ENCODE measurements around the gene SLC38A10. TPM values are rescaled to one million over a fixed set of nuclear protein-coding genes. Genes with fewer than 3 reads are reported as not detected.

The SLC38A10 gene
- total and polyA plus RNA-seq, 2 of the 13 experiments (the other 11 are each of a cell fraction or from before 2014, with no cell fraction given), result 23.4 to 55.8 TPM

DNA sequence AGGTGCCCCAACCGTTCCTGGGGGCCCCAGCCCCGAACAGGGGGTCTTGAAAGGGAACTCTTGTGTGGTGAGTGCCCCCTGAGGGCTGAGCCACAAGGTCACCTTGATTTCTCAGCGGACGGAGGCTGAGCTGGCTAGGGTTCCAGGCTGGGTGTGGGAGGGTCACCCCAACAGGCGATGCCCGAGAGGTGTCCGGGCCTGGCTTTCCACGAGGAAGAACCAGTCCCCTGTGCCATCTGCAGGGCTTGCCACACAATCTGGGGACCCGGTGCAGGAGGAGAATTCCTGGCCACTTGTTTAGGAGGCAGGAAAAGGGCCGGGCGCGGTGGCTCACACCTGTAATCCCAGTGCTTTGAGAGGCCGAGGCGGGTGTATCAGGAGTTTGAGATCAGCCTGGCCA lies 16.8 kb upstream of the SLC38A10 start:
- CTCF ChIA-PET (ENCODE audit: low intra/inter-chr PET ratio, low total read pairs), result no interaction called here
- DNase-seq (ENCODE audit: low spot score), result no peak
- intact Hi-C loops (cut with micrococcal nuclease; ENCODE audit: unreplicated experiment) (no loop called here), in situ Hi-C loops (cut with HindIII; ENCODE audit: extremely low pct_ligation_motif_present, low pct_unique_long_range_greater_than_20kb) (no loop called here)
- Histone ChIP-seq H3K27me3 (ENCODE audit: control insufficient read depth in 1 of 2, insufficient read depth in 2 of 2, low read length in 2 of 2) (peaks cover 27 to 74% of the 10 kb centered on the region in 2 experiments), H2AFZ (ENCODE audit: low read length) (no peak overlapping the region), H4K20me1 (ENCODE audit: insufficient read depth, low read length) (no peaks in the 10 kb centered on the region), H3K27ac (ENCODE audit: extremely low read length, insufficient read depth, low read length) (no peak overlapping the region), H3K4me1 (ENCODE audit: insufficient read depth, low read length) (peaks cover 67% of the 10 kb centered on the region), H3K4me2 (ENCODE audit: low read depth, low read length) (no peak overlapping the region), H3K36me3 (replicated peaks in 1 of 2; ENCODE audit: control insufficient read depth in 1 of 2, insufficient read depth in 2 of 2, low read length in 2 of 2) (no peaks in the 10 kb centered on the region), H3K4me3 (replicated peaks in 1 of 3; ENCODE audit: insufficient read depth in 1 of 3, low read depth in 2 of 3, low read length in 3 of 3) (no peak overlapping the region), H3K79me2 (ENCODE audit: insufficient read depth, low read length) (no peaks in the 10 kb centered on the region), H3K9me3 (ENCODE audit: low read length) (no peaks in the 10 kb centered on the region), H3K9ac (ENCODE audit: insufficient read depth, low read depth, low read length) (no peak overlapping the region)
- no peak for ATAC-seq
- FAIRE-seq, result no peak
- BruUV-seq (replicated peaks), result no TSS peak
- POLR2A ChIA-PET, result interaction anchor here (4.4 kb wide), 1 partner anchor 16 kb away, joined by 23 read pairs; the partner anchor contains the start of gene SLC38A10
- TF ChIP-seq, protein P1, sequence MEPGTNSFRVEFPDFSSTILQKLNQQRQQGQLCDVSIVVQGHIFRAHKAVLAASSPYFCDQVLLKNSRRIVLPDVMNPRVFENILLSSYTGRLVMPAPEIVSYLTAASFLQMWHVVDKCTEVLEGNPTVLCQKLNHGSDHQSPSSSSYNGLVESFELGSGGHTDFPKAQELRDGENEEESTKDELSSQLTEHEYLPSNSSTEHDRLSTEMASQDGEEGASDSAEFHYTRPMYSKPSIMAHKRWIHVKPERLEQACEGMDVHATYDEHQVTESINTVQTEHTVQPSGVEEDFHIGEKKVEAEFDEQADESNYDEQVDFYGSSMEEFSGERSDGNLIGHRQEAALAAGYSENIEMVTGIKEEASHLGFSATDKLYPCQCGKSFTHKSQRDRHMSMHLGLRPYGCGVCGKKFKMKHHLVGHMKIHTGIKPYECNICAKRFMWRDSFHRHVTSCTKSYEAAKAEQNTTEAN (CRISPR knock-in tag; conservative IDR thresholded peaks at IDR 0.05), result no peak
- TF ChIP-seq MEIS1 (CRISPR knock-in tag; IDR thresholded peaks at IDR 0.05; ENCODE audit: borderline replicate concordance), result no peak
- no peak for TF ChIP-seq NR2C2 (CRISPR knock-in tag; IDR thresholded peaks at IDR 0.05; ENCODE audit: borderline replicate concordance)
- no peak for TF ChIP-seq SPEN (CRISPR knock-in tag; IDR thresholded peaks at IDR 0.05; ENCODE audit: low read depth)
- TF ChIP-seq, protein P2, sequence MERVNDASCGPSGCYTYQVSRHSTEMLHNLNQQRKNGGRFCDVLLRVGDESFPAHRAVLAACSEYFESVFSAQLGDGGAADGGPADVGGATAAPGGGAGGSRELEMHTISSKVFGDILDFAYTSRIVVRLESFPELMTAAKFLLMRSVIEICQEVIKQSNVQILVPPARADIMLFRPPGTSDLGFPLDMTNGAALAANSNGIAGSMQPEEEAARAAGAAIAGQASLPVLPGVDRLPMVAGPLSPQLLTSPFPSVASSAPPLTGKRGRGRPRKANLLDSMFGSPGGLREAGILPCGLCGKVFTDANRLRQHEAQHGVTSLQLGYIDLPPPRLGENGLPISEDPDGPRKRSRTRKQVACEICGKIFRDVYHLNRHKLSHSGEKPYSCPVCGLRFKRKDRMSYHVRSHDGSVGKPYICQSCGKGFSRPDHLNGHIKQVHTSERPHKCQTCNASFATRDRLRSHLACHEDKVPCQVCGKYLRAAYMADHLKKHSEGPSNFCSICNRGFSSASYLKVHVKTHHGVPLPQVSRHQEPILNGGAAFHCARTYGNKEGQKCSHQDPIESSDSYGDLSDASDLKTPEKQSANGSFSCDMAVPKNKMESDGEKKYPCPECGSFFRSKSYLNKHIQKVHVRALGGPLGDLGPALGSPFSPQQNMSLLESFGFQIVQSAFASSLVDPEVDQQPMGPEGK (CRISPR knock-in tag; IDR thresholded peaks at IDR 0.05), result no peak
- TF ChIP-seq DMAP1 (CRISPR knock-in tag; IDR thresholded peaks at IDR 0.05), result no peak
- TF ChIP-seq, protein P3, sequence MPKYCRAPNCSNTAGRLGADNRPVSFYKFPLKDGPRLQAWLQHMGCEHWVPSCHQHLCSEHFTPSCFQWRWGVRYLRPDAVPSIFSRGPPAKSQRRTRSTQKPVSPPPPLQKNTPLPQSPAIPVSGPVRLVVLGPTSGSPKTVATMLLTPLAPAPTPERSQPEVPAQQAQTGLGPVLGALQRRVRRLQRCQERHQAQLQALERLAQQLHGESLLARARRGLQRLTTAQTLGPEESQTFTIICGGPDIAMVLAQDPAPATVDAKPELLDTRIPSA (CRISPR knock-in tag; IDR thresholded peaks at IDR 0.05; ENCODE audit: borderline replicate concordance), result no peak
- TF ChIP-seq MLLT10 (CRISPR knock-in tag; IDR thresholded peaks at IDR 0.05), result no peak
- TF ChIP-seq ZNF747 (CRISPR knock-in tag; IDR thresholded peaks at IDR 0.05; ENCODE audit: borderline replicate concordance), result no peak
- no peak for TF ChIP-seq ZKSCAN1 (IDR thresholded peaks at IDR 0.05; ENCODE audit: low read length)
- TF ChIP-seq NONO (IDR thresholded peaks at IDR 0.05), result no peak
- no peak for TF ChIP-seq NONO (CRISPR knock-in tag; conservative IDR thresholded peaks at IDR 0.05)
- TF ChIP-seq GATAD2A (CRISPR knock-in tag; IDR thresholded peaks at IDR 0.05), result no peak
- no peak for TF ChIP-seq ZNF558 (CRISPR knock-in tag; IDR thresholded peaks at IDR 0.05; ENCODE audit: borderline replicate concordance)
- TF ChIP-seq, protein P4, sequence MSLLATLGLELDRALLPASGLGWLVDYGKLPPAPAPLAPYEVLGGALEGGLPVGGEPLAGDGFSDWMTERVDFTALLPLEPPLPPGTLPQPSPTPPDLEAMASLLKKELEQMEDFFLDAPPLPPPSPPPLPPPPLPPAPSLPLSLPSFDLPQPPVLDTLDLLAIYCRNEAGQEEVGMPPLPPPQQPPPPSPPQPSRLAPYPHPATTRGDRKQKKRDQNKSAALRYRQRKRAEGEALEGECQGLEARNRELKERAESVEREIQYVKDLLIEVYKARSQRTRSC (CRISPR knock-in tag; IDR thresholded peaks at IDR 0.05; ENCODE audit: low read depth), result no peak
- TF ChIP-seq NFE2L2 (IDR thresholded peaks at IDR 0.05; ENCODE audit: low read length), result no peak
- no peak for TF ChIP-seq AHR (CRISPR knock-in tag; IDR thresholded peaks at IDR 0.05)
- TF ChIP-seq HOXA5 (CRISPR knock-in tag; IDR thresholded peaks at IDR 0.05), result no peak
- no peak for TF ChIP-seq ARNT2 (CRISPR knock-in tag; IDR thresholded peaks at IDR 0.05; ENCODE audit: low read depth)
- no peak for TF ChIP-seq RAD21 (CRISPR knock-in tag; IDR thresholded peaks at IDR 0.05)
- no peak for TF ChIP-seq AGO2 (optimal IDR thresholded peaks at IDR 0.05; ENCODE audit: low read depth, low read length)
- 48% methylated on average over 10 of the region's 14 CpGs for WGBS (ENCODE audit: low lambda C conversion rate)

All from HepG2 (cell line).